GM12878 (cell line): ENCODE measurements around the gene TIA1. TPM values are rescaled to one million over a fixed set of nuclear protein-coding genes. Genes with fewer than 3 reads are reported as not detected.

Experiments
- ATAC-seq: fragments of 200-7000 bp; cut with Tn5 transposase; 3 replicates; pipeline ENCODE4 v1.9.1; 2020; ENCODE audit warnings: mild to moderate bottlenecking, moderate library complexity
- BruUV-seq: library from RNA; stranded (reverse); fragments of 400-500 nt; replicated peaks from 2 replicates; lab custom pipeline; 2021; lab: Mats Ljungman, UMichigan
- CTCF ChIA-PET: fragments of 300-600 bp; sonication (Branson Sonifier 250); formaldehyde crosslinking; extraction: SDS; loops from one replicate; lab custom pipeline; 2021; ENCODE audit warnings: inconsistent platforms; lab: Yijun Ruan, JAX
- POLR2A ChIA-PET: fragments of 350-600 bp; formaldehyde crosslinking; extraction: SDS; loops from one replicate; lab custom pipeline; 2021; ENCODE audit warnings: inconsistent platforms; lab: Charles Lee
- RAD21 ChIA-PET: fragments of 300-600 bp; sonication (Branson Sonifier 250); formaldehyde crosslinking; loops from one replicate; lab custom pipeline; 2023; ENCODE audit warnings: antibody characterized with exemption; ENCODE audit not compliant: unreplicated experiment; lab: Charles Lee
- SMC1A ChIA-PET: fragments of 300-600 bp; sonication (Branson Sonifier 250); formaldehyde crosslinking; loops from one replicate; lab custom pipeline; 2023; ENCODE audit not compliant: unreplicated experiment, uncharacterized antibody; lab: Charles Lee
- DNase-seq: peaks from one replicate; pipeline ENCODE4 v3.0.0-alpha.2; 2011; ENCODE audit warnings: low read depth, low spot score
- FAIRE-seq: peaks from 3 replicates; lab custom pipeline; 2011; peaks lifted over from hg19 to GRCh38; lab: Jason Lieb, UNC
- H2AFZ ChIP-seq: 2 replicates; pipeline ENCODE4 v1.6.0; 2011; ENCODE audit warnings: low read depth, low read length, control low read depth; ENCODE audit not compliant: control insufficient read depth
- H3K27ac ChIP-seq: 2 replicates; pipeline ENCODE4 v1.5.1; 2011; ENCODE audit warnings: control low read depth; ENCODE audit not compliant: control insufficient read depth, insufficient read depth
- H3K27me3 ChIP-seq, 2 experiments: replicated peaks in 1 of 2; 2 replicates each; pipeline versions ENCODE4 v1.6.0 to v1.6.1; 2011; ENCODE audit warnings: low read length in 1 of 2; ENCODE audit not compliant: control insufficient read depth in 2 of 2, insufficient read depth in 2 of 2
- H3K36me3 ChIP-seq, 2 experiments: 2 replicates each; pipeline ENCODE4 v1.5.1; 2011; ENCODE audit warnings: low read length in 1 of 2; ENCODE audit not compliant: control insufficient read depth in 2 of 2, insufficient read depth in 2 of 2
- H3K4me1 ChIP-seq: 2 replicates; pipeline ENCODE4 v1.6.1; 2011; ENCODE audit warnings: mild to moderate bottlenecking, low read length, moderate library complexity, mixed read lengths; ENCODE audit not compliant: control insufficient read depth, insufficient read depth
- H3K4me2 ChIP-seq: 2 replicates; pipeline ENCODE4 v1.6.0; 2011; ENCODE audit warnings: control low read depth; ENCODE audit not compliant: control insufficient read depth, insufficient read depth
- H3K4me3 ChIP-seq: fragments of 200-600 bp; sonication (generic); 2 replicates; pipeline ENCODE4 v1.5.1; 2016
- H3K79me2 ChIP-seq: 2 replicates; pipeline ENCODE4 v1.6.0; 2011; ENCODE audit warnings: low read length; ENCODE audit not compliant: control insufficient read depth, insufficient read depth
- H3K9ac ChIP-seq: 2 replicates; pipeline ENCODE4 v1.8.0; 2011; ENCODE audit warnings: low read length, control low read depth, mixed read lengths; ENCODE audit not compliant: control insufficient read depth, insufficient read depth
- H3K9me3 ChIP-seq: replicated peaks from 3 replicates; pipeline ENCODE4 v1.5.1; 2011; ENCODE audit warnings: mild to moderate bottlenecking, low read length; ENCODE audit not compliant: control insufficient read depth, insufficient read depth
- H4K20me1 ChIP-seq: 2 replicates; pipeline ENCODE4 v1.6.0; 2011; ENCODE audit not compliant: control insufficient read depth, insufficient read depth
- ESRRA ChIP-seq: IDR thresholded peaks from 2 replicates; pipeline ENCODE4 v1.6.1; 2012; ENCODE audit warnings: mild to moderate bottlenecking, low read length, improper control_type of control experiment
- NR2C1 ChIP-seq: fragments of 450-650 bp; IDR thresholded peaks from 2 replicates; pipeline ENCODE4 v1.6.1; 2017; ENCODE audit warnings: antibody characterized with exemption, mild to moderate bottlenecking, moderate library complexity
- NR2C2 ChIP-seq: IDR thresholded peaks from 2 replicates; pipeline ENCODE4 v1.6.1; 2011; ENCODE audit warnings: borderline replicate concordance, low read depth; ENCODE audit not compliant: control insufficient read depth, insufficient read length
- PAX5 ChIP-seq: IDR thresholded peaks from 2 replicates; pipeline ENCODE4 v1.6.1; 2011; ENCODE audit warnings: low read depth, low read length, borderline replicate concordance
- PML ChIP-seq: IDR thresholded peaks from 2 replicates; pipeline ENCODE4 v1.6.1; 2012; ENCODE audit warnings: low read length, inconsistent platforms
- POLR2A ChIP-seq: IDR thresholded peaks from 2 replicates; pipeline ENCODE4 v1.6.1; 2011; ENCODE audit warnings: low read depth, mild to moderate bottlenecking, low read length
- RBBP5 ChIP-seq: fragments of 200-600 bp; sonication (generic); conservative IDR thresholded peaks from 2 replicates; pipeline ENCODE4 v1.6.1; 2016
- SUZ12 ChIP-seq: fragments of 200-600 bp; sonication (generic); IDR thresholded peaks from one replicate; pipeline ENCODE4 v1.6.1; 2018; ENCODE audit warnings: antibody characterized with exemption, mild to moderate bottlenecking; ENCODE audit not compliant: unreplicated experiment
- TAF1 ChIP-seq: IDR thresholded peaks from 2 replicates; pipeline ENCODE4 v1.6.1; 2011; ENCODE audit warnings: mild to moderate bottlenecking, low read depth, low read length, borderline replicate concordance
- WGBS: methylation state at CpG from one replicate; pipeline ENCODE4 v1.1.6; 2016; ENCODE audit warnings: low lambda C conversion rate; ENCODE audit not compliant: insufficient replicate concordance, insufficient coverage; ENCODE audit errors: missing lambda C conversion rate; 5-methylcytosine and 5-hydroxymethylcytosine counted together
- in situ Hi-C: fragments of 300-500 bp; cut with MboI; formaldehyde crosslinking; loops from 9 replicates; pipeline ENCODE4 v1.14.3; 2018; ENCODE audit warnings: mixed read lengths
- intact Hi-C: fragments of 100-400 bp; cut with micrococcal nuclease; formaldehyde crosslinking; loops from one replicate; pipeline ENCODE4 v1.14.2; 2022; ENCODE audit not compliant: unreplicated experiment
- polyA plus RNA-seq, 11 experiments: library from polyadenylated mRNA; depleted of rRNA in 4 of 11; unstranded in 6 of 11; stranded (reverse) in 5 of 11; fragments of >200 nt; fragmentation: Nextera tagmentation in 4 of 11; fragmentation: Illumina TruSeq in 1 of 11; extraction: Ambion mirVana in 4 of 11; extraction: Trizol in 1 of 11; gene quantifications; 1 replicate in 1 of 11; 2 replicates in 10 of 11; pipeline versions ENCODE4 v1.2.1 to v1.2.3, GENCODE V29; 2011 to 2016; ENCODE audit warnings: inconsistent platforms in 2 of 11, missing spikeins in 2 of 11, low read depth in 1 of 11
- total RNA-seq, 4 experiments: library from RNA; depleted of rRNA in 3 of 4; stranded (reverse); fragments of >200 nt in 3 of 4; fragmentation: Illumina TruSeq in 1 of 4; extraction: Trizol in 1 of 4; gene quantifications; 2 replicates each; pipeline versions ENCODE4 v1.2.1 to v1.2.3, GENCODE V29; 2013 to 2021
- TF ChIP-seq, protein P1 (sequence below): fragments of 450-650 bp; IDR thresholded peaks from 2 replicates; pipeline ENCODE4 v1.6.1; 2017; ENCODE audit warnings: low read depth, mild to moderate bottlenecking, moderate library complexity

The TIA1 gene
- total and polyA plus RNA-seq, 10 of the 15 experiments (the other 5 are each of a cell fraction or from before 2014, with no cell fraction given): 21.5 to 155 (median 67.0) TPM

GRCh38 chr2:70214365-70214764 is 34.1 kb downstream of the TIA1 start:
- ChIA-PET CTCF (interaction anchor here (2.1 kb wide), 1 partner anchor 302 kb away, joined by 5 read pairs; no protein-coding TSS in a partner anchor), POLR2A (interaction anchor here (1.5 kb wide), 1 partner anchor 23 kb away, joined by 3 read pairs; the partner anchor contains the start of gene C2orf42)
- ATAC-seq: no peak

More at GRCh38 chr2:70214365-70214764, 34.1 kb downstream of the TIA1 start:
- 95% methylated on average over 1 of the region's 1 CpG for WGBS
- H3K79me2 ChIP-seq: no peaks in the 10 kb centered on the region
- H3K4me3 ChIP-seq: no peak overlapping the region
- in situ Hi-C loops (no loop called here), intact Hi-C loops (no loop called here)
- ChIA-PET SMC1A (no interaction called here), RAD21 (no interaction called here)
- H3K36me3 ChIP-seq: peaks cover 0 to 22% of the 10 kb centered on the region in 2 experiments; a peak in 3 of 4 replicates
- FAIRE-seq (no peak), DNase-seq (no peak)
- H3K9ac ChIP-seq: no peak overlapping the region
- no peak overlapping the region for H3K27ac ChIP-seq
- H2AFZ ChIP-seq: no peak overlapping the region
- TF ChIP-seq RBBP5: no peak
- TF ChIP-seq, protein P1, sequence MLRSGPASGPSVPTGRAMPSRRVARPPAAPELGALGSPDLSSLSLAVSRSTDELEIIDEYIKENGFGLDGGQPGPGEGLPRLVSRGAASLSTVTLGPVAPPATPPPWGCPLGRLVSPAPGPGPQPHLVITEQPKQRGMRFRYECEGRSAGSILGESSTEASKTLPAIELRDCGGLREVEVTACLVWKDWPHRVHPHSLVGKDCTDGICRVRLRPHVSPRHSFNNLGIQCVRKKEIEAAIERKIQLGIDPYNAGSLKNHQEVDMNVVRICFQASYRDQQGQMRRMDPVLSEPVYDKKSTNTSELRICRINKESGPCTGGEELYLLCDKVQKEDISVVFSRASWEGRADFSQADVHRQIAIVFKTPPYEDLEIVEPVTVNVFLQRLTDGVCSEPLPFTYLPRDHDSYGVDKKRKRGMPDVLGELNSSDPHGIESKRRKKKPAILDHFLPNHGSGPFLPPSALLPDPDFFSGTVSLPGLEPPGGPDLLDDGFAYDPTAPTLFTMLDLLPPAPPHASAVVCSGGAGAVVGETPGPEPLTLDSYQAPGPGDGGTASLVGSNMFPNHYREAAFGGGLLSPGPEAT: no peak
- TF ChIP-seq ESRRA: no peak
- TF ChIP-seq NR2C2: no peak
- TF ChIP-seq NR2C1: no peak
- TF ChIP-seq PML: no peak
- no peak for TF ChIP-seq PAX5
- no peak for TF ChIP-seq SUZ12
- TF ChIP-seq POLR2A: no peak
- TF ChIP-seq TAF1: no peak
- H3K27me3 ChIP-seq: no peaks in the 10 kb centered on the region
- BruUV-seq: no TSS peak
- H3K9me3 ChIP-seq: no peaks in the 10 kb centered on the region
- no peaks in the 10 kb centered on the region for H4K20me1 ChIP-seq
- no peaks in the 10 kb centered on the region for H3K4me1 ChIP-seq
- H3K4me2 ChIP-seq: no peak overlapping the region
